ENCODE results near the gene DNAJC17.
A peak's percentile ranks its signal among the peaks of the same experiment; 100 is the strongest.

DNAJC17 gene

GRCh38 chr15:40789119-40789518 lies 18.2 kb downstream of the DNAJC17 start:
- DNase-seq, result no peak

- no peak for DNase-seq
Measured at GRCh38 chr15:40787991-40788390, 19.3 kb downstream of the DNAJC17 start.

DNA sequence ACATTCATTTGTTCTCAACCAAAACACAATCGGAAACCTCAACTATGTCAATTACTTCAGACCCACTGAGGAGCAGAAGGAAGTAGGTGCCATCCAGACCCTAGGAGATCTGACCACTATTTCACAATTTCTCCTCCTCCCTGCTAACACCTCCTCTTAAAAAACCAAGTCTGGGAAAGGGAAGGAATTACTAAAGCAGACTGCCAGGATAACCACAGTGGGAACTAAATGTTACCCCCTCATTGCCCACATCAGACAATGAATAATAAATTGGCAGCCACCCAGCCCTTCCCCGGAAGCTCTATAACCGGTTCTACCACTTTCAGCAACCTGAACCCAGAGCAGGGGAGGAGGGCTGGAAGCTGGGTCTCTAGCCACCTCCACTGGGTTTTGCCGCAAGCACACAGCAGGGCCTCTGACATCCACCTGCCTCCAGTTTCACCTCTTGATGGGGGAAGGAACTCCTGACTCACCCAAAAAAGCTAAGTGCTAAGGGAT lies 19.9 kb downstream of the DNAJC17 start:
- peak; percentile 74 for DNase-seq

DNA sequence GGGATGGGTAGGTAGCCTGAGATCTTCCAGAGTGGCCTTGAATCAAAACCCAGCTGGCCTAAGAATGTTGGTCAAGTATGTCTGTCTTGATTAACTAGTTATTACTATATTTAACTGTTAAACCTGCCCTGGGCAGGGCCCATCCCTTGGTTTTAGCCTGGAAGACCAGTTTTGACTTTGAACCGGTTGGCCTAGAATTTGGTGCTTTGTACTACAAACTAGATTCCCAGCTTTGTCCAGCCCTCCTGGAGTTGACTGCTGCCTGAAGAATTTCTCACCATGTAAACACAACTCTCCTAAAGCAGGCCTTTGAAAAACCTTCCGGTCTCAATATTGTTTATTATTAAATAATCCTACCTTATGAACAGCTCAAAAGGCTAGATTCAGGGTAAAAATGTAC lies 21.5 kb downstream of the DNAJC17 start:
- DNase-seq, result no peak

- no peak for DNase-seq
Measured at GRCh38 chr15:40785164-40785563, 22.1 kb downstream of the DNAJC17 start.

DNA sequence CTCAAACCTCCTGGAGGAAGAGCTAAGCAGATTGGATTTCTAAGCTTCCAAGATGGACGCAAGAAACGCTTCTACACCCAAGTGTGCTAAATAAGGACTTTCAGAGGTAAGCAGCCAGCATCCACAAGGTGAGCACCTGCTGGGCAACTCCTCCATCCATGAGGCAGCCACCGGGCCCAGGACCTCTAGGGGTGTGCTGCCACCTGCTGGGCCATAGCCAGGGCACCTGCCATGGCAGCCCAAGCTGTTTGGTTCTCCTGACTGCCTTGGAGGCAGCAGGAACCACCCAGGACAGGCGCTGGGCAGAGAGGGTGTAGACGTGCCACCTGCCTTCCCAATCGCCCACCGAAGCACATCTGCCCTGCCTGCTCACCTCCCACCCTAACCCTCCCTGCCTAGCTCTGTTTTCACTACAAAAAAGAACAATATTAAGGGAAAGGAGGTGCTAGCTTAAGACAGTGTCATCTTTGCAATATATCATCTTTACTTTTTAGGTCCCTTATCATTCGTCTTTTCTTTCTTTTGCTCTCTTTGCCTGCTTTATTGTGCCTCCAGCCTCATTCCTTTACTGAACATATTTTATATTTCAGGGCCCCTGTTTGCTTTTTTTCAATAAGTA lies 24.6 kb downstream of the DNAJC17 start:
- peak; percentile 85 for DNase-seq

DNA sequence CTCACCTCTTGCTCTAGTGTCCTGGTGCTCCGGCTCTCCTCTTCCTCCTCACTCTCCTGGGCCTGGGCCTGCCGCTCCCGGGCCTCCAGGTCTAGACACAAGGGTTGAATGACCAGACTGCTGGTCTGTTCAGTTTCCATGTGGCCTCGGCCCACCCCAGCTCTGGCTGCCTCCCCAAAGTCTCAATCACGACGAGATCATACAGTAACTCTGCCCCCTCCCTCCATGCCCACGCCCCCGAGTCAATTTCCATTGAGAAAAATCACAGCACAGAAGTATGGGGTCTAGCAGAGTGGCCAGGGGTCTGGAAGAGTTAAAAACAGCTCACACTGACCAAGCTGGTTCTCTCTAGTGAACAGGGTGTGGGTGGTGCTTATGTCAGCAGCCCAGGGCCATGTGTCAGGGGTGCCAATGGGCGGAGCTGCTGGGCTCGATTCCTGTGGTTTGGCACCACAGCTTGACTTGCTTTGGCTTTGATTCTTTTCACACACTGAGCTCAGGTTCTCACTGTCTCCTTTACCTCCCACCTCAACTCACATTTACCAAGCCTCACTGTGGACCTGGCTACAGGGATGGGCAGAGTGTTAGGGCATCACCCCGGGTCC lies 30.6 kb downstream of the DNAJC17 start:
- peak; percentile 26 for DNase-seq

DNA sequence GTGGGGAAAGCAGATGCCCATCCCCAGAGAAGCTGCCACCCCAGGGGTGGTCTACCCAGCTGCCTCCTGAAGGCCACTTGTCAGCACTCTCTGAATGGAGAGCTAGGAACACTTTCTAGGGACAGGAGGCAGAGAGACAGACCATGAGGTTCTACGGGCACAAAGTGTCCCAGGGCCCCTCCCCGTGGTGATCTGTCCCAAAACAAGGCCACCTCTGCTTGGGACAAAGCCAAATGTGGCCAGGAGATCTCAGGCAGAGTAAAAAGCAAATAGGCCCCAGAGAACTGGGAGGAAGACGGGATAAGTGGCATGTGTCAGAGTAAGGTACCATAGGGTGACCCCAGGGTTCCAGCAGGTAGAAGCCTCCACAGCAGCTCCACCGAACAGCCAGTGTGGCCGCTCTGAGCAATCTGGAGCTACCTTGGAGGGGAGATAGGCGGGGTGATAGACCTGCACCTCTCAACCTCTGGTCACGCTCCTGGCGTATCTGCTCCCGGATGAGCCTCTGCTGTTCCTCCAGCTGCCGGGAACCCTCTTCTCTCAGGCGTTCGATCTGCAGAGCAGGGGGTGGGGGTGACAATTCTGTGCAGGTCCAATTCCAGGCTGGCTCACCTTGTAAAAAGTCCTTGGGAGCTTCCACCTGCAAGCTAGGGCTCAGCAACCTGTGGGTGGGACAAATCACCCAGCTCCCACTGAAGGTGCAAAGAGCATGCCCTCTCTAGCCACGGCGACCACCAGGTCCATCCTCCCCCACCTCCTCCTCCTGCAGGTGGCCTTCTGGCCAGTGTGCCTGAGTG lies 31.3 kb downstream of the DNAJC17 start:
- DNase-seq, result no peak

GRCh38 chr15:40775007-40775406 lies 32.3 kb downstream of the DNAJC17 start:
- no peak for DNase-seq

GRCh38 chr15:40773902-40774301 lies 33.4 kb downstream of the DNAJC17 start:
- no peak for DNase-seq

GRCh38 chr15:40773496-40773895 lies 33.8 kb downstream of the DNAJC17 start:
- DNase-seq, result no peak

- DNase-seq, result no peak
Measured at GRCh38 chr15:40772014-40772413, 35.3 kb downstream of the DNAJC17 start.

DNA sequence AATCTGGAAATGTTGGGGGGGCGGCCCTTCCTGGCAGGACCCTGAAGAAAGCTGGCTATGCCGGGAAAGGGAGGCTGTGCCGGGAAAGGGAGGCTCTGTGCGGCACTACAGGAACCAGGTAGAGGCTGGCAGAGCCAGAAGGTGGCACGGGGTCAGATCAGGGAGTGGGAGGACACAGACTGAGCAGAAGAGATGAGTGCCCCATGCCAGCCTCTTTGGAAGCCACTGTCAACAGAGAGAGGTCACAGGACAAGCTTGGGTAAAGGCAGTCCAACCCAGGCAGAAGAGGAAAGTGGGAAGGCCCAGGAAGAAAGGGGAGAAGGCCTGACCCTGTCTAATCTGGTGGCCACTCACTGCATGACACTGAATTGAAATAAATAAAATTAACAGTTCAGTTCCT lies 36.0 kb downstream of the DNAJC17 start:
- DNase-seq, result no peak

- DNase-seq, result no peak
Measured at GRCh38 chr15:40770147-40770721, 37.0 kb downstream of the DNAJC17 start.

DNA sequence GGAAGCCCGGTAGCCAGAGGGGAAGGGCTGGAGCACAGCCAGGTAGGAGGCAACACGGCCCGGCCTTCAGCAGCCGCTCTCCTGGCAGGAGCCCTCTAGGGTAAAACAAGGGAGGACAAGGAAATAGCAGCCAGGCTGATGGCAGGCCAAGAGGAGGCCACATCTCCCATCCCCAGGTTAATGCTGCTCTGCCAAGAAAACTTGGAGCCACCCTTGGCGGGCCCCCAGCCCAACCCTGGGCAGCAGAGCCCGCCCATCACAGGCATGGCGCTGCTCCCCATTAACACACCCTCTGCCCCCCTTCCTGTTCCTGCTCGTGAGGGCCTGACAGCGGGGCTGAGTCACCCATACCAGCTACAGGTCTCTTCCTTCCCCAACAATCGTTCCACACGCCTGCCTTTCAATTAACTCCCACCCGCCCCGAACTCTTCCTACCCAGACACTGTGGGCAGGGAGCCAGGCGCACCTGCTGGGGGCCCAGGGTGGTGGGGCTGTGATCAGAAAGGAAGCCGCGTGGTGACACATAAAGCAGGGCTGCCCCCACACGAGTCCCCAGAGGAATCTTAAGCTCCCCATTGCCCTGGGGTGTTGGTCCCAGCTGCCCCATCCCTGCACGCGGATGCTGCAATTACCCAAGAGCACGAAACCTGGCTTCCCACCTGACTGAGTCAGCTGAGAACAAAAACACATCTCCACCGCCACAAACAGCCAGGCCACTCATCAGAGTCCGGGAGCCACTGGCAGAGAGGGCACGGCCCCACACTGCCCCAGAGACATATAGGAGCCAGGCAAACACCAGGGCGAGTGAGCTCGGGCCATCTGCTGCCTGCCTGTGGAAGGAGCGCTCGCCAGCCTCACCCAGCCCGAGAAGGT lies 37.8 kb downstream of the DNAJC17 start, which contains the start of gene C15orf62:
TSS of gene C15orf62 (plus strand) at position 707 of the 873 bp plus-strand sequence. CDS start 516 bp downstream, outside the sequence.
- DNase-seq, result peak; percentile 85

GRCh38 chr15:40768521-40769273 lies 38.6 kb downstream of the DNAJC17 start:
- peak; percentile 30 for DNase-seq

DNA sequence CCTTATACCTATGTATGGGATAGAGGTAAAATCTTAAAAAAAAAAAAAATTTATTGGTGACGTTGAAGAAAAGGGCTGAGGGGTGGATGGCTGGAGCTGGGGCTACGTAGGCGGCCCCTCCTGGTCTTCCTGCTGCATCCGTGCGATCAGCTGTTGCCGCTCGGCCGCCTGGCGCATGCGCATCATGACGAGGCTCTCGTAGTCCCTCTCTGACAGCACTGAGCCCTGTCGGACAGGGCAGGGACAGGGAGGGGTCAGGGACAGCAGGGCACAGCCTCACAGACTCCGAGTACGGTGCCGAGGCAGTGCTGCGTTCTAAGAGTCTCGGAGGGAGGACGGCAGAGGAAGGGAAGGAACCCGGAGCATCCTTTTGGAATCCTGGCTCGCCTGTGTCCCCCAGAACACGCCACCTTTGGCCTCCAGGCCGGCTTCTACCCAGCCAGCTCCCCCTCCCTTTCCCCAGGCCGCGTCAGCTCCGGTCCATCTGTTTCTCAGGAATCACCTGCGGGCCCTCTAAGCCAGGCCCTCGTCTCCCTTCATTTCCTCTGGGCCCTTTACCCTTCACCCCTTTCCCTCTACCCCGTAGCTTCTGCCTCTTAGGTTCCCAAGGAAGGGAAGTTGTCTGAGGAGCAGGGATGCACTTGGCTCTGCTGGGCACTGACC lies 39.3 kb downstream of the DNAJC17 start:
- DNase-seq, result no peak

DNA sequence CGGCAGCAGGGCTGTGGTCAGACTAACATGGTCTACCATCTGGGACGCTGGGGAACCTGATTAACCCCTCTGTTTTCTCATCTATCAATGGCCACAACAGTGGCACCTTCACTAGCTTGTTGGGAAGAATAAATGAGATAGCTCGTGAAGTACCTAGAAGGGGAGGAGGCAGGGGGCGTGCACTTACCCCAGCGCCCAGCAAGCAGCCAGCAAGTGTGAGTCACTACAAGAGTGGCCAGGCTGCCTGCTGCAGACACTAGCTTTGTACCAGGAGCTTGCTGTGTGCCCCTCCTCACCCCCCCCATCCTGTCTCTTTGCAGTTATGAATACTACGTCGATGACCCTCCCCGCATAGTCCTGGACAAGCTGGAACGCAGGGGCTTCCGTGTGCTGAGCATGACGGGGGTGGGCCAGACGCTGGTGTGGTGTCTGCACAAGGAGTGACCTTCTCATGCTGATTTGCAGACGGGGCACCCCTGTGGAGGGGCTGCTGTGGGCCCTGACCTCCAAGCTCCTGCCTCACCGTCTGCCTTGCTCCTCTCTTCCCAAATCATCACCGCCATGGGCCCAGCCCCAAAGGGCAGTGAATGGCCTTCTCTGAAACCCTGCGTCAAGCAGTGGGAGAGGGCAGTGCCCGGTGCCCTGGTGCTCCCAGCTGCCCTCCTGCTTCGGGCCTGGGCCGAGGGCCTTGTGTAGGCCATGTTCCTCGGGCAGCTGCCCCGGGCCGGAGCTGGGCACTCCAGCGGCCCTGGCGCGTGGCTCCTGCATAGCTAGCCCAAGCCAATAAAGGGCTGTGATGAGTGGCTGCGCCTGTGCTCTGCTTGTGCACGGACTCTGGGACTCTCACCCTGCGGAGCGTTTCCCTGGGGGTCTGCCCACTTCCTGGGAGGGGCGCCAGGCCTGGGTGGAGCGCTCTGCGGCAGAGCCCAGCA lies 40.1 kb downstream of the DNAJC17 start:
- DNase-seq, result no peak

DNA sequence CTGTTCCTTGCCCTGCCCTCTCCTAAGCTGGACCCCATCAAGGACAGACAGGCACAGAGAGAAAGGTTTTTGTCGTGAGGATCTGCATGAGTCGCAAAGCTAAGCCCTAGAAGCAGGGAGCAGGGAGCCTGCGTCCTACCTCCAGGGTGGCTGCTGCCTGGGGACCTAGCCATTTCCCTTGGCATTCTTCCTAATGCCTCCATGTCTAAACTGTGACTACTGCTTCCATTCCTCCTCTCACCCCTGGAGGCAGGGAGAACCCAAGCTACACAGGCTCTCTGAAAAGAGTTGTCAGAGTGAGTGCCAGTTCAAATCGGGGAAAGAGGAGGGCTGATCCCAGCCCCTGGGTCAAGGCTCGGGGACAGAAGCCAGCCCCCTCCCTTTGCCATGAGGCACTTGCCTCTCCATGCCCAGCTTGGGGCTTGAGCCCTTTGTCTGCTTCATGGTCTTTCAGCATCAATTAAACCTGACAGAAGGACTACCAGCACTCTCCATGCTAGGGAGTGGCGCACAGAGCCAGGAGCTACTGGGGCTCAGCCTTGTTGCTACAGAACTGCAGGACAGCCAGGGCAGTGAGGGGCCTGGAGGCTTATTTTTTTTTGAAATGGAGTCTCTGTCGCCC lies 41.0 kb downstream of the DNAJC17 start:
- no peak for DNase-seq
